Upper lobe of left lung (tissue), 6 donors: ENCODE results near the gene EXPH5. TPM values are rescaled to one million over a fixed set of nuclear protein-coding genes. Genes with fewer than 3 reads are reported as not detected.
A peak's percentile ranks its signal among the peaks of the same experiment; 100 is the strongest.

Experiments used
- ATAC-seq, 2 donors: fragments of 200-7000 bp; cut with Tn5 transposase; one replicate each; pipeline ENCODE4 v1.9.1; 2022; ENCODE audit warnings: mild to moderate bottlenecking in 2 of 2, moderate library complexity in 2 of 2; ENCODE audit not compliant: low FRiP score in 2 of 2
- DNase-seq, 2 donors: peaks; one replicate each; pipeline ENCODE4 v3.0.0-alpha.2; 2019 to 2020
- H3K27ac ChIP-seq, 4 donors: fragments of 200-600 bp; sonication (generic); one replicate each; pipeline ENCODE4 v1.5.1; 2016 to 2019
- H3K27me3 ChIP-seq, 4 donors: fragments of 200-600 bp; sonication (generic); one replicate each; pipeline ENCODE4 v1.5.1; 2017 to 2019
- H3K36me3 ChIP-seq, 4 donors: fragments of 200-600 bp; sonication (generic); one replicate each; pipeline ENCODE4 v1.5.1; 2016 to 2019
- H3K4me1 ChIP-seq, 4 donors: fragments of 200-600 bp; sonication (generic); one replicate each; pipeline ENCODE4 v1.5.1; 2018 to 2019
- H3K4me3 ChIP-seq, 4 donors: fragments of 200-600 bp; sonication (generic); one replicate each; pipeline ENCODE4 v1.5.1; 2017 to 2019; ENCODE audit warnings: mild to moderate bottlenecking in 2 of 4, moderate library complexity in 1 of 4
- H3K9me3 ChIP-seq, 4 donors: fragments of 200-600 bp; sonication (generic); one replicate each; pipeline ENCODE4 v1.5.1; 2018 to 2019
- CTCF ChIP-seq, 6 experiments: fragments of 450-650 bp in 4 of 6; fragments of 200-600 bp in 2 of 6; sonication (generic) in 2 of 6; IDR thresholded peaks; one replicate each; pipeline ENCODE4 v1.5.1; 2016 to 2019; ENCODE audit warnings: antibody characterized with exemption in 6 of 6
- EP300 ChIP-seq, 4 donors: sonication (generic); formaldehyde crosslinking; IDR thresholded peaks; one replicate each; pipeline ENCODE4 v1.5.1; 2017; ENCODE audit warnings: antibody characterized with exemption in 4 of 4, control low read depth in 2 of 4
- POLR2A ChIP-seq, 4 donors: fragments of 450-650 bp; IDR thresholded peaks; one replicate each; pipeline ENCODE4 v1.5.1; 2016 to 2017; ENCODE audit warnings: antibody characterized with exemption in 4 of 4, mild to moderate bottlenecking in 2 of 4
- POLR2AphosphoS5 ChIP-seq, 2 donors: sonication (generic); formaldehyde crosslinking; IDR thresholded peaks; one replicate each; pipeline ENCODE4 v1.5.1; 2017; ENCODE audit warnings: antibody characterized with exemption in 2 of 2
- WGBS, 2 donors: methylation state at CpG; one replicate each; pipeline ENCODE4 v1.1.5; 2017 to 2018; 5-methylcytosine and 5-hydroxymethylcytosine counted together
- total RNA-seq, 6 donors: library from RNA; depleted of rRNA in 4 of 6; stranded (reverse); fragments of >200 nt in 4 of 6; gene quantifications; one replicate each; pipeline versions ENCODE4 v1.1.0 to v1.2.1, GENCODE V29; 2016 to 2021
- donor health status: DM: no; HTN: no; CAD: no; lungs with moderate emphysema.
- donor health status: DM: no; HTN: yes; CAD: no; lungs with severe emphysema.

Gene EXPH5
- total RNA-seq, 6 donors from 2014 or later = 12.8 to 47.0 (median 28.3) TPM

- H3K4me3 ChIP-seq = peak overlapping the region; percentile 46 to 85 (median 62)
- H3K36me3 ChIP-seq = no peaks in the 10 kb centered on the region
- DNase-seq = no peak
- TF ChIP-seq POLR2AphosphoS5 (IDR thresholded peaks at IDR 0.05) = no peak
- no peak for TF ChIP-seq POLR2A (IDR thresholded peaks at IDR 0.05)
- no peak for TF ChIP-seq CTCF (IDR thresholded peaks at IDR 0.05)
- no peak for TF ChIP-seq EP300 (IDR thresholded peaks at IDR 0.05)
- no peaks in the 10 kb centered on the region for H3K27me3 ChIP-seq
- peak overlapping the region; percentile 92 to 96 (median 92) for H3K27ac ChIP-seq
- no peaks in the 10 kb centered on the region for H3K9me3 ChIP-seq
- peaks cover 8 to 20% (median 15%) of the 10 kb centered on the region in 4 donors for H3K4me1 ChIP-seq
- ATAC-seq = no peak
- 65 to 73% methylated on average over 29 of the region's 29 CpGs for WGBS, 2 donors
These were observed 94.7 kb downstream of the EXPH5 start for GRCh38 chr11:108498816-108499408.

GRCh38 chr11:108498046-108498815 is 95.3 kb downstream of the EXPH5 start, which contains the start of gene POGLUT3:
POGLUT3 (minus strand) TSS chr11:108498384; CDS start chr11:108498366, 18 bp downstream.
- H3K4me3 ChIP-seq = peak within 1 kb of the TSS; percentile 46 to 85 (median 62)
- peak; percentile 61 to 90 for ATAC-seq
- no peaks in the 10 kb centered on the region for H3K27me3 ChIP-seq
- H3K36me3 ChIP-seq = no peaks in the 10 kb centered on the region
- TF ChIP-seq CTCF (IDR thresholded peaks at IDR 0.05) (peak in 2 of 6 experiments; percentile 27 to 39), POLR2AphosphoS5 (IDR thresholded peaks at IDR 0.05) (peak in 1 of 2 donors; percentile 48), POLR2A (IDR thresholded peaks at IDR 0.05) (peak in 1 of 4 donors; percentile 46), EP300 (IDR thresholded peaks at IDR 0.05) (no peak)
- H3K4me1 ChIP-seq = peaks cover 8 to 20% (median 15%) of the 10 kb centered on the region in 4 donors
- no peaks in the 10 kb centered on the region for H3K9me3 ChIP-seq
- peak; percentile 44 to 94 for DNase-seq
- 0 to 2% methylated on average over 20 to 34 of the region's 84 CpGs for WGBS, 2 donors
- H3K27ac ChIP-seq = peak within 1 kb of the TSS; percentile 92 to 96 (median 92)

GRCh38 chr11:108497317-108498045 is 96.1 kb downstream of the EXPH5 start:
- no peaks in the 10 kb centered on the region for H3K36me3 ChIP-seq
- H3K27me3 ChIP-seq = no peaks in the 10 kb centered on the region
- TF ChIP-seq POLR2A (IDR thresholded peaks at IDR 0.05) (peak in 3 of 4 donors; percentile 49 to 75 (median 62)), EP300 (IDR thresholded peaks at IDR 0.05) (peak in 1 of 4 donors; percentile 7), CTCF (IDR thresholded peaks at IDR 0.05) (no peak), POLR2AphosphoS5 (IDR thresholded peaks at IDR 0.05) (peak; percentile 91 to 95)
- H3K4me1 ChIP-seq = peaks cover 8 to 20% (median 15%) of the 10 kb centered on the region in 4 donors
- ATAC-seq (peak; percentile 95 to 97), DNase-seq (peak in 1 of 2 donors; percentile 92)
- H3K27ac ChIP-seq = peak overlapping the region; percentile 92 to 96 (median 92)
- no peaks in the 10 kb centered on the region for H3K9me3 ChIP-seq
- H3K4me3 ChIP-seq = peak overlapping the region; percentile 46 to 85 (median 62)
- 1 to 2% methylated on average over 30 of the region's 30 CpGs for WGBS, 2 donors

- no peak for TF ChIP-seq CTCF (IDR thresholded peaks at IDR 0.05)
- no peak for TF ChIP-seq EP300 (IDR thresholded peaks at IDR 0.05)
- no peak for TF ChIP-seq POLR2A (IDR thresholded peaks at IDR 0.05)
- no peak for TF ChIP-seq POLR2AphosphoS5 (IDR thresholded peaks at IDR 0.05)
- peaks cover 8 to 20% (median 15%) of the 10 kb centered on the region in 4 donors for H3K4me1 ChIP-seq
- ATAC-seq (no peak), DNase-seq (no peak)
- H3K36me3 ChIP-seq = no peaks in the 10 kb centered on the region
- H3K4me3 ChIP-seq = peak overlapping the region in 3 of 4 donors; percentile 59 to 85 (median 66)
- peak overlapping the region; percentile 92 to 96 (median 92) for H3K27ac ChIP-seq
- H3K9me3 ChIP-seq = no peaks in the 10 kb centered on the region
- H3K27me3 ChIP-seq = no peaks in the 10 kb centered on the region
- WGBS, 2 donors = 92% methylated on average over 7 of the region's 7 CpGs
These were observed 96.8 kb downstream of the EXPH5 start for GRCh38 chr11:108496643-108497256.
